NCI-H226 (cell line): ENCODE measurements around the gene EIF3B.
"Not testable (repeated sequence)": the region's sequence is repeated elsewhere in the genome, so short reads cannot be mapped to it uniquely, and the experiment has no call there.

Experiments
- DNase-seq: peaks from one replicate; pipeline ENCODE4 v3.0.0-alpha.2; 2015

Gene EIF3B

GRCh38 chr7:2403718-2404648, 49.4 kb downstream of the EIF3B start:
- DNase-seq, result no peak

GRCh38 chr7:2404714-2405119, 50.1 kb downstream of the EIF3B start:
- DNase-seq, result no peak

GRCh38 chr7:2405201-2405600, 50.6 kb downstream of the EIF3B start:
- no peak for DNase-seq

- DNase-seq, result no peak
Observed at GRCh38 chr7:2405601-2406345, 51.1 kb downstream of the EIF3B start.

GRCh38 chr7:2409745-2410414, 55.3 kb downstream of the EIF3B start:
- no peak for DNase-seq

- no peak for DNase-seq
Observed at GRCh38 chr7:2411049-2411448, 56.4 kb downstream of the EIF3B start.

- no peak for DNase-seq
Observed at GRCh38 chr7:2411815-2412586, 57.4 kb downstream of the EIF3B start.

- no peak for DNase-seq
Observed at GRCh38 chr7:2412587-2413201, 58.1 kb downstream of the EIF3B start.

- no peak for DNase-seq
Observed at GRCh38 chr7:2416063-2416462, 61.4 kb downstream of the EIF3B start.

GRCh38 chr7:2416650-2417049, 62.0 kb downstream of the EIF3B start:
- no peak for DNase-seq

- not testable (repeated sequence) for DNase-seq
Observed at GRCh38 chr7:2417178-2417577, 62.6 kb downstream of the EIF3B start.

GRCh38 chr7:2417981-2418481, 63.4 kb downstream of the EIF3B start:
- DNase-seq, result peak; percentile 29

- no peak for DNase-seq
Observed at GRCh38 chr7:2420216-2420933, 65.7 kb downstream of the EIF3B start.

GRCh38 chr7:2421943-2422310, 67.3 kb downstream of the EIF3B start:
- no peak for DNase-seq

GRCh38 chr7:2425749-2426148, 71.1 kb downstream of the EIF3B start:
- no peak for DNase-seq
